Lung microvascular endothelial cell (primary cell): Measurements from ENCODE around the gene DDX3X. TPM values are rescaled to one million over a fixed set of nuclear protein-coding genes. Genes with fewer than 3 reads are reported as not detected.

Experiments used
- DNase-seq, 2 donors: peaks; one replicate each; pipeline versions ENCODE4 v3.0.0 to v3.0.0-alpha.2; 2010; ENCODE audit warnings: low read depth in 2 of 2
- total RNA-seq: library from RNA; depleted of rRNA; stranded (reverse); fragments of >200 nt; gene quantifications from 2 replicates; pipeline ENCODE4 v1.2.1, GENCODE V29; 2014

The DDX3X gene
- total RNA-seq, 1 donor from 2014 or later: 239 TPM

- DNase-seq: no peak
Observed at GRCh38 chrX:41327341-41327740, 6.6 kb upstream of the DDX3X start.

- DNase-seq: no peak
Observed at GRCh38 chrX:41329101-41329500, 4.9 kb upstream of the DDX3X start.

GRCh38 chrX:41332005-41332404 is 2.0 kb upstream of the DDX3X start:
- peak in 1 of 2 donors; percentile 33 for DNase-seq

GRCh38 chrX:41332408-41333002 is 1.5 kb upstream of the DDX3X start:
- DNase-seq: peak; percentile 61 to 74

GRCh38 chrX:41333003-41333743 is 789 bp upstream of the DDX3X start:
- DNase-seq: peak; percentile 87 to 97

- peak; percentile 83 to 91 for DNase-seq
Observed at GRCh38 chrX:41334363-41335197, 618 bp downstream of the DDX3X start.

GRCh38 chrX:41335198-41335957 is 1.4 kb downstream of the DDX3X start:
- peak in 1 of 2 donors; percentile 45 for DNase-seq

GRCh38 chrX:41335958-41336331 is 2.0 kb downstream of the DDX3X start:
- DNase-seq: no peak

- no peak for DNase-seq
Observed at GRCh38 chrX:41336447-41336846, 2.5 kb downstream of the DDX3X start.

GRCh38 chrX:41337140-41337539 is 3.2 kb downstream of the DDX3X start:
- DNase-seq: no peak

GRCh38 chrX:41338436-41338835 is 4.5 kb downstream of the DDX3X start:
- DNase-seq: no peak

- no peak for DNase-seq
Observed at GRCh38 chrX:41339148-41339547, 5.2 kb downstream of the DDX3X start.

- DNase-seq: no peak
Observed at GRCh38 chrX:41344053-41344452, 10.1 kb downstream of the DDX3X start.

- DNase-seq: no peak
Observed at GRCh38 chrX:41347186-41347585, 13.2 kb downstream of the DDX3X start.

- no peak for DNase-seq
Observed at GRCh38 chrX:41348551-41348950, 14.6 kb downstream of the DDX3X start.

- DNase-seq: peak in 1 of 2 donors; percentile 49
Observed at GRCh38 chrX:41350150-41350975, 16.4 kb downstream of the DDX3X start.

- DNase-seq: peak in 1 of 2 donors; percentile 48
Observed at GRCh38 chrX:41350976-41351569, 17.1 kb downstream of the DDX3X start.

GRCh38 chrX:41351923-41352322 is 18.0 kb downstream of the DDX3X start:
- peak in 1 of 2 donors; percentile 36 for DNase-seq

GRCh38 chrX:41352329-41352838 is 18.4 kb downstream of the DDX3X start:
- peak in 1 of 2 donors; percentile 30 for DNase-seq

- DNase-seq: peak in 1 of 2 donors; percentile 25
Observed at GRCh38 chrX:41353985-41354384, 20.0 kb downstream of the DDX3X start.
